ENCODE measurements around the gene POLR1H.

Gene POLR1H

GRCh38 chr6:30062471-30063178 is 1.6 kb downstream of the POLR1H start:
- DNase-seq: no peak

- no peak for DNase-seq
Measured at GRCh38 chr6:30063315-30063714, 2.2 kb downstream of the POLR1H start.

DNA sequence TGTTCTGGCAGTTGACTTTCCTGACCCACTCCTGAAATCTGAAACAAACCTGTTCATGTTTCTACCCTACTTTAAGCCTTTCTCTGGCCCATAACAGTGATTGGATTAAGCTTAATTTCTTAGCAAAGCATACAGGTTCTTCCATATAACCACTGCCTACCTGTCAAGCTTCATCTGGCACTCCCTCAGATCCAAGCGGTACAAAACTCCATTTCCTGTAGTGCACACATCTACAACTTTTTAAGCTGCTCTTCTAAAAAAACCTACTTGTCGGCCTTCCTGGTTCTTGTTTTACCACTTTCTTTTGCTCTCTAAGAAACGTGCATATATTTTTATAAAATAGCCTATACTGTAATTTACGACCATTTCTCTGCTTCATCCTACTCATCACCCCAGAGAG is 5.0 kb downstream of the POLR1H start:
- no peak for DNase-seq

DNA sequence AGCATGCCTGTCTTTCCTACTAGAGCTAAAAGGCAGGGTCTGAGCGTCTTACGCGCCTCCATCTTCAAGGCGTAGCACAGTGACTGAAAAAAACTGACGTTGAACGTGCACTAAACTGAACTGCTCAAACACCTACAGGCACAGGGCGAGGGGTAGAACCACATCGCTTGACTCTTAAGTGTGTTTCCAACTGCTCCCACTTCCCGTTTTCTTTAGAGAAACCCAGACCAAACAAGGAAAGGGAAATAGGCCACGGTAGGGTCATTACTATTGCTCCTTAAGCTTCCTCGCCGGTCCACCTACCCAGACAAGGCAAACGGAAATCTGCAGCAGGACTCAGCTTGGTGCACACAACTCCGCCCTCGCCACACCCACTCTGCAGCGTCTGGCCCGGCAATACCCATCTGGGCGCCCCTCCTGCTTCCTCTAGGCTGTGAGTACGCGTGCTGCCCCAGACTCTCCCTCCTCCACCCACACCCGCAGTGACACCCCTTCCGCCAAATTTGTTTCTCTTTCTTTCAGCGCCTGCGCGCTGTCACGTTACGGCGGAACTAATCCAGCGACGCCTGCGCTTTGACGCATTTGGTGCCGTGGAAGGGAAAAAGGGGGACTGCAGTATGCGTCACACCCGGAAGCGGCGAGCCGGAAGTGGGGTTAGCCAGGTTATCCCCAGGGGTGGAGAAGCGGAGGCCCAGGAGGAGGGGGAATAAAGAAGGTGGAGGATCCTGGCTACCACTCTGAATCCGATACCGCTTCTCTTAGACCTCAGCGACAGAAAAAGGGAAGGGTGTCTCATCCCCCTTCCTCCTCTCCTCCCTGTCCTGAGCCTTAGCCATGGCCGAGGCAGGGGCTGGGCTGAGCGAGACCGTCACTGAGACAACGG is 5.8 kb downstream of the POLR1H start, which contains the start of gene PPP1R11:
Gene PPP1R11 (plus strand): TSS at position 622 of the 883 bp plus-strand sequence. CDS start 213 bp downstream, at position 835.
- peak; percentile 99 for DNase-seq

- no peak for DNase-seq
Measured at GRCh38 chr6:30067460-30068139, 6.5 kb downstream of the POLR1H start.

GRCh38 chr6:30071081-30071818 is 10.2 kb downstream of the POLR1H start:
- DNase-seq: no peak

DNA sequence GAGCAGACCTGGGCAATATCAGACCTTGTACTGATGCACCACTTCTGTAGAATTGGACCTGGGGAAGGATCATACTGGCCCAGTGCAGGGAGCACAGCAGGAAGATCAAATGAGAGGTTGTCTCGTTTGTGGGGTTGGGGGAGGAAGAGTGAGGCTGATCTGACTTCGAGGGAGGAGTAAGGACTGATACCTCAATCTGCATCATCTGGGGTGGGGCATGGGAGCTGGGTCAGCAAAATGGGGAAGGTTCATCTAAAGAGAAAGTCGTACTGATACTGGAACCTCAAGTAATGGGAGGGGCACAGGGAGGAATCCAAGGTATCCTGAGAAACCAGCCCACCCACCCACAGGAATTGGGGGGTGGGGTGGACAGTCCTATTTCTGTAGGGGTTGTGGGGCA is 10.8 kb downstream of the POLR1H start:
- no peak for DNase-seq

GRCh38 chr6:30073489-30074235 is 12.6 kb downstream of the POLR1H start:
- no peak for DNase-seq

DNA sequence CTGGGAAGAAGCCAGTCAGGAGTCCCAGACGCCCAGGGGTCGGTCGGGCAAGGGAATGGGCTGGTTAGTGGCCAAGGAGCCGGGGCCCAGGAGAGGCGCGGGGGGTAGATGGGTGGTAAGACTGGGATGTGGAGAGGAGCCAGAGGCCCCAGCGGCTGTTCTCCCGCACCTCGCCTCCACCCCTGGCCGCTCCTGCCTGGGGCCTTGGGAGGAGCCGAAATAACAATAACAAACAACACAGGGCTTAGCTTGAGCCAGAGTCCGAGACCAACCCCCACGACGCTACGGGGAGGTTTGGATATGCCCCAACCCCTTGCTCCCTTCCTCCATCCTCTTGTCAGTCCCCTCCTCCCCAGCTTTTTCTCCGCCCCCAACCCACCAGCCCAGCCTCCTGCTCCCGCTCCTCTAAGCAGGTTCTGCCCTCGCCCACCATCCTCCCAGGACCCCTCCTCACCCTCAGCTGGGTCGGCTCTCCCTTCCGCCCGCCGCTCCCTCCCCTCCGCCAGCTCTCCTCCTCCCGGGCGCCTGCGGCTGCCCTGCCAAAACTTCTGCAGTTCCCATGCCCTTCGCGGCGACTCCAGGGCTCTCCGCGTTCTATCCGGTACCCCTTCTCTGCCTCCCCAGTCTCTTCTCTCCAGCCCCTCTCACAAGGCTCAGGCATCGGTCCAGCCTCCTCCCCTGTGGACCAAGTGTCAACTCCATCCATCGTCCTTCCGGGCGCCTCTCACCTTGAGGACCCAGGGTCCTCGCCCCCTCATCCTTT is 13.4 kb downstream of the POLR1H start:
- no peak for DNase-seq

- peak; percentile 10 for DNase-seq
Measured at GRCh38 chr6:30075094-30075789, 14.2 kb downstream of the POLR1H start, which contains the start of gene RNF39. RNF39 (minus strand) TSS chr6:30075769; CDS start chr6:30075585, 184 bp downstream.

DNA sequence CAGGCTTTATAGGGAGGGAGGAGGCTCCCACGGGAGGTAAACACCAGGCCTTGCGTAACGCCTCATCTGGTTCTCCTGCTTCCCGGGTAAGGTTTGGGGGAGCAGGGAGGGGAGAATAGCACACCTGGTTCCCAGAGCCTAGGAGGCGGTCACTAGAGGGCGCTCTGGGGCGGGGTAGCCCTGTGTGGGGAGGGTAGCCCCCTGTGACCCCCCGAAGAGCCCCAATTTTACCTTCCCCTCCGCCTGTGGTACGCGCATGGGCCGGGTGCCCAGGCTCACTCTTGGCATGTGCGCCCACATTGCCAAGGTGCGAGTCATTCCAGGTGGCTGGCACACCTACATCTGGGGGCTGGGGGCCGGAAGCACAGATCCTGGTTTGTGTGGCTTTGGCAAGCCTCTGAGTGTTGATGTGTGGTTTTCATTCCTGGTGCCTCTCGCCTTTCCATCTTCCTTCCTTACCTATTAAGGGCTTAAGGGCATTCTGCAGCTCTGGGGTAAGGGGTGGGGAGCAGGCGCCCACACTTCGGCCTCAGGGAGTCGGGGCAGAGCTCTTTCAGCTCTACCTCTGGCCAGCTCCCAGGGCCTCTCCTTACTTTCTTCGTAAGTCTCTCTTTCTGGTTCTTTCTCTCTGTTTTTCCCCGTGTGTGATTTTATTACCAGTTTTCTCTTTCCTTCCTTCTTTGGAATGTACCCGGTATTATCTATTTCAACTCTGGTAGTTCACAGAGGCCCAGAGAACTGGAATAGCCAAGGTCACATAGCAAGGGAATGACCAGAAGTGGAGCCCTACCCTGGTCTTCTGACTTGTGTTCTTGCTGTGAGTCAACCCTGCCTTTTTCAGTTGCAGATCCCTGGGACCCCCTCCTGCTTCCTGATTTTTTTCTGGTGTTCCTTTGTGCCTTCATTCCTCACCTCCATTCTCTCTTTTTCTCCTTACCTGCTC is 15.0 kb downstream of the POLR1H start:
- no peak for DNase-seq

DNA sequence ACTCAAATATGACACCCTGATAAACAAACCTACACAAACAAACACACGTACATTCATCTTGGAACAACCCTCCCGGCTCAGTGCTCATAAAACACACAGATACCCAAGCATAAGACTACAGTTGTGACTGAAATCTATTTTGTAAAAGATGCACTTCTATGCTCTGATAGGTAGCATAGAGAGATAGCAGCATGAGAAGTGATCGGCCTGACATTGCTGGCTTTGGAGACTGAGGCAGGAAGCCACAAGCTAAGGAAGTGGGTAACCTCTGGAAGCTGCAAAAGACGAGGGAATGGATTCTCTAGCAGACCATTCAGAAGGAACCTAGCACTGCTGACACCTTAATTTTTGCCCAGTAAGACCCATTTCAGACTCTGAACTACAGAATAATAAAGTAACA is 16.2 kb downstream of the POLR1H start:
- no peak for DNase-seq

DNA sequence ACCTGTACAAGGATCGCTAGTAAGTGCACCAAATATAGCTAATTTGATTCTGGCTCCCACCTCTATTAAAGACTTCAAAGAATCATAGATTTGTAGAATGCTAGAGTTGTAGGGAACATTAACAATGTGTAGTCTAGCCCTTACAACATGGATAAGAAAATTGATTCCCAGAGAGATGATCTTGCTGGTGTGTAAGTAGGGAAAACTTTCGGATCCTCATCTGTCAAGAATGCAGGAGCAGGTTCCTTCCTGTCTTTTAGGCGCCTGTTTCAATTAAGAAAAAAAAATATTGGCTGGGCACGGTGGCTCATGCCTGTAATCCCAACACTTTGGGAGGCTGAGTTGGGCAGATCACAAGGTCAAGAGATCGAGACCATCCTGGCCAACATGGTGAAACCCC is 26.8 kb downstream of the POLR1H start:
- DNase-seq: no peak

DNA sequence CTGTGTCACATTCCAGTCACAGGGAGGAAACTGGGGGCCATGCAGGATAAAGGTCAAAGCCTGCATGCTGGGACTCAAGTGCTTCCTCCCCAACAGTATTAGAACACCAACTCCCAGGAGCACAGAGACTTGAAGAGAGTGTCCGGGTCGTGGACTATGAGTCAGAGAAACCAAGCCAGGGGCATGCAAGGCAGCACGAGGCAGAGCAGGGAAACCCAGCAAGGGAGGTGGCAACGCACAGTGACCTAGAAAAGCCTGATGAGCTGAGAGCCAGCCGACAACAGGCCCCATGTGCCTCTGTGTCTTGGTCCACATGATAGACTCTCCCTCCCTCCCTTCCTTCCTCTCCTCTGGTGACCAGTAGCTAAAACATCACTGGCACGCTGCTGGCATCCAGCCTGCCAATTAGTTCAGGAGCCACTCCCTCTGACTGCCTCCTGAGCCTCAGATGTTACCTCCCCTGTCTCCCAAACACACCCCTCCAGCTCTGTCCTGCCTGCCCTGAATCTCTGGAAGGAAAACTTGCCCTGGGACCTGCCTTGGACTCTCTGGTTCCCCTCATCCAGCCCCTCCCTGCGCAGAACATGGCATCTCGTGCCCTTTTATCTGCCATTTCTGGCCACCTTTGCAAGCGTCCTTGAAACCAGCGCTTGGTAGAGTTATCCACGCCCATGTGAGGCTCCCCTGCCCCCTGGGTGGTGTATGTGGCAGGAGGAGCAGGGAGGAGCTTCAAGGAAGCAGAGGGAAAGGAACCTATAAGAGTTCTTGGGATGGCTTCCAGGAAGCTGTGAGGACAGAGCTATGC is 30.7 kb downstream of the POLR1H start:
- no peak for DNase-seq

- DNase-seq: no peak
Measured at GRCh38 chr6:30092852-30093543, 31.9 kb downstream of the POLR1H start.

GRCh38 chr6:30093951-30094661 is 33.0 kb downstream of the POLR1H start:
- no peak for DNase-seq

GRCh38 chr6:30096829-30097228 is 35.8 kb downstream of the POLR1H start:
- no peak for DNase-seq

All from activated naive CD4-positive, alpha-beta T cell treated with Interleukin-2 at 50 U/mL for 16 hours (primary cell).